Myocyte (in vitro differentiated cells): ENCODE measurements around the gene PCLAF. TPM values are rescaled to one million over a fixed set of nuclear protein-coding genes. Genes with fewer than 3 reads are reported as not detected.
"Not testable (repeated sequence)": the region's sequence is repeated elsewhere in the genome, so short reads cannot be mapped to it uniquely, and the experiment has no call there.

Experiments used
- DNase-seq: peaks from one replicate; pipeline ENCODE4 v3.0.0-alpha.2; 2012; ENCODE audit warnings: low read depth
- total RNA-seq: library from RNA; depleted of rRNA; stranded (reverse); fragments of >200 nt; gene quantifications from 2 replicates; pipeline ENCODE4 v1.2.3, GENCODE V29; 2014

Gene PCLAF
- total RNA-seq, 1 donor from 2014 or later = 2.7 TPM

- no peak for DNase-seq
These were observed 12.1 kb downstream of the PCLAF start for GRCh38 chr15:64369078-64369607.

- no peak for DNase-seq
These were observed 20.0 kb downstream of the PCLAF start for GRCh38 chr15:64361259-64361658.

- no peak for DNase-seq
These were observed 24.6 kb downstream of the PCLAF start for GRCh38 chr15:64356710-64357040.

GRCh38 chr15:64355944-64356709 lies 25.1 kb downstream of the PCLAF start, which contains the start of gene CSNK1G1:
CSNK1G1 (minus strand) TSS chr15:64356173; CDS start chr15:64300499, 55,674 bp downstream.
- peak; percentile 99 for DNase-seq

GRCh38 chr15:64355348-64355943 lies 25.8 kb downstream of the PCLAF start:
- DNase-seq = peak; percentile 38

- no peak for DNase-seq
These were observed 26.4 kb downstream of the PCLAF start for GRCh38 chr15:64354688-64355344.

GRCh38 chr15:64351265-64351664 lies 30.0 kb downstream of the PCLAF start:
- peak; percentile 58 for DNase-seq

GRCh38 chr15:64349375-64349774 lies 31.9 kb downstream of the PCLAF start:
- DNase-seq = peak; percentile 79

GRCh38 chr15:64348455-64348854 lies 32.8 kb downstream of the PCLAF start:
- DNase-seq = no peak

GRCh38 chr15:64346242-64346641 lies 35.0 kb downstream of the PCLAF start:
- not testable (repeated sequence) for DNase-seq

- DNase-seq = no peak
These were observed 36.5 kb downstream of the PCLAF start for GRCh38 chr15:64344651-64345294.

GRCh38 chr15:64343841-64344240 lies 37.4 kb downstream of the PCLAF start:
- DNase-seq = no peak

- no peak for DNase-seq
These were observed 38.0 kb downstream of the PCLAF start for GRCh38 chr15:64343222-64343621.

GRCh38 chr15:64341961-64342360 lies 39.3 kb downstream of the PCLAF start:
- DNase-seq = no peak

GRCh38 chr15:64340355-64340754 lies 40.9 kb downstream of the PCLAF start:
- no peak for DNase-seq

- DNase-seq = no peak
These were observed 43.5 kb downstream of the PCLAF start for GRCh38 chr15:64337761-64338160.

GRCh38 chr15:64333986-64334929 lies 47.0 kb downstream of the PCLAF start:
- DNase-seq = no peak

GRCh38 chr15:64333516-64333915 lies 47.7 kb downstream of the PCLAF start:
- DNase-seq = no peak

- DNase-seq = not testable (repeated sequence)
These were observed 49.6 kb downstream of the PCLAF start for GRCh38 chr15:64331668-64332067.

- not testable (repeated sequence) for DNase-seq
These were observed 54.3 kb downstream of the PCLAF start for GRCh38 chr15:64326975-64327374.
